SHP77 (cell line): ENCODE measurements around the gene TULP3.
"Not testable (repeated sequence)": the region's sequence is repeated elsewhere in the genome, so short reads cannot be mapped to it uniquely, and the experiment has no call there.

Experiments used
- DNase-seq, 2 experiments: peaks; one replicate each; lab custom pipeline; 2025; lab: John Stamatoyannopoulos, UW

TULP3 gene

GRCh38 chr12:2890388-2891239 is at the start of gene TULP3:
Gene TULP3 (plus strand): TSS chr12:2890891. CDS start chr12:2890948, 57 bp downstream.
- DNase-seq = peak; percentile 86 to 88

GRCh38 chr12:2841056-2841650 is 49.5 kb upstream of the TULP3 start:
- no peak for DNase-seq

GRCh38 chr12:2842948-2843347 is 47.7 kb upstream of the TULP3 start:
- no peak for DNase-seq

DNA sequence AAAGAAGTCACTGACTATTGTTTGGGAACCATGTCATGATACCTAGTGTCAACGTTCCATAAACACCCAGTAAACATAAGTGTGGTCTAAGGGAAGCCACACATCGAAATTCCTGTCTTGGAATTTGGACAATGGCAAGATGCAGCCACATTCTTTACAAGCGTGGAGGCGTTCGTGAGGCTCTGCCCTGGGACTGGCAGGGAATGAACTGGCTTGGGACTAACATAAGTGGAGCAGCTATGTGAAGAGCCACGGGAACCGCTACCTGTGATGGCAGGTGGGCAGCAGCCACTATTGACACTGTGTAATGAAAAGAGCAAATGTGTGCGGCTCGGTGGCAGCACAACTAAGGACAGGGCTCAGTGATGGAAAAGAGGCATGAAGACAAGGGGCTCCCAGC is 45.9 kb upstream of the TULP3 start:
- DNase-seq = no peak

- DNase-seq = no peak
Observed at GRCh38 chr12:2845280-2845679, 45.4 kb upstream of the TULP3 start.

GRCh38 chr12:2851931-2852330 is 38.8 kb upstream of the TULP3 start:
- no peak for DNase-seq

- DNase-seq = peak in 1 of 2 experiments; percentile 30
Observed at GRCh38 chr12:2853626-2854025, 37.1 kb upstream of the TULP3 start.

DNA sequence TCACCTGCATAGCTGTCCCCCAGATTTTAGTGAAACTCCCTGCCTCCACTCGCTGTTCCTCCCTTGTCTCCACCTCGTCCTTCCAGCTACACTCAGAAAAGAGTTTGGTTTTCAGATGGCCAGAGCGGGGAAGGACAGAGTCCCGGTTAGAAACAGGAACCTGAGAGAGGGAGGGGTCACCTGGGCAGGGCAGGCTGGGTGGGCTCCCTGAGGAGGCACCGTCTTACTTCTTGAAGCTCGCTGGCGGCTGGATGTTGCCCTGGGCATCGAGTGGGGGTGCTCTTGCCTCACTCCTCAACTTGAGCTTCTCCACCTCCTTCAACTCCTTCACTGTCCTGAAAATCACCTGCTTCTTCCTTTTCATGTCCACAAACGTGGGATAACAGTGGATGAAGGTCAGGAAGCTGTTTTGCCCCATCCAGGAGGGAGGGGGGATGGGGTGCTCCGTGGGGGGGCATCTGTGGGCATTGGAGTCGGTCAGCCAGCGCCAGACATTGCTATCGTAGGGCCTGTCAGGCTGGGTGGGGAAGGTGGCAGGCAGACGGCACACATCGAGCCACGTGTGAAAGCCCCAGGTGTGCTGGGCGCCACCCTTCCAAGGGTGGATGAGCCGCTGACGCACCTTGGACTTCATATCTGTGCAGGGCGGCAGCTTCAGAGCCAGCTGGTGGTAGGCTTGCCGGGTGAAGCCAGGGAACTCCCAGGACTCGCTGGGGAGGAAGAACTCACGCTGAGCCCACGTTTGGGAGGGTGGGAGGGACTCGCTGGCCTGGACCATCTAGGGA is 35.8 kb upstream of the TULP3 start:
- DNase-seq = no peak

DNA sequence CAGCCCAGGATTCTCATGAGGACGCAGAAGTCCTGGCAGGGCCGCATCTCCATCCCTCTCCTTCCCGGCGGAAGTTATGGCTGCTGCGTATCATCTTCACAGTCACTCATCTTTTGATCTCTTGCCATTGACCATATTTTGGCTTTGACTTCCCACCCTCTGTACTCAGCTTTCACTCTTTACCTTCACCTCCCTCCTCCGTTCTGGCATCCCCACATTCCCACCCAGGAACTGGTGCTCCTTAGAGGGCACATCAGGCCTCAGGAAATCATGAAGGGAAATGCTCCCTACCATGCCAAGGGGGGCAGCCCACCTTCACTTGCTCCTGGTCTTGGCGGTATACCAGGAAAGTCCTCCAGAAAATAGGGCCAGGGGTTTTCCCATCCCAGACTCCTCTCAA is 35.1 kb upstream of the TULP3 start:
- DNase-seq = no peak

DNA sequence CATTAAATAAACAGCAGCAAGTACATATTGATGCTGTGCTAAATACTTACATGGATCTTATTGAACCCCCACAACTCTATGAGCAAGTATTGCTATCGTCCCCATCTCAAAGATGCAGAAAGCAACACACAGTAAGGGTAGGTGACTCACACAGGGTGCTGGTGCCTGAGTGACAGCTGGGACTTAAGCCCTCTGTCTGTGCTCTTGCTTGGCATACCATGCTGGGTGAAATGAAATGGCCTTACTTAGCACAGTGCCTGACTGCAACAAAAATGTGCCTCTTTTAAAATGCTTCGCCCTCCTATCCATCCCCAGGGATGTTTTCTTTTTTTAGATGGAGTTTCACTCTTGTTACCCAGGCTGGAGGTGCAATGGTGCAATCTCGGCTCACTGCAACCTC is 34.6 kb upstream of the TULP3 start:
- no peak for DNase-seq

GRCh38 chr12:2857021-2857431 is 33.7 kb upstream of the TULP3 start, which contains the start of gene TEX52:
Gene TEX52 (minus strand): TSS chr12:2857039. CDS start chr12:2857026, 13 bp downstream.
- DNase-seq = no peak

DNA sequence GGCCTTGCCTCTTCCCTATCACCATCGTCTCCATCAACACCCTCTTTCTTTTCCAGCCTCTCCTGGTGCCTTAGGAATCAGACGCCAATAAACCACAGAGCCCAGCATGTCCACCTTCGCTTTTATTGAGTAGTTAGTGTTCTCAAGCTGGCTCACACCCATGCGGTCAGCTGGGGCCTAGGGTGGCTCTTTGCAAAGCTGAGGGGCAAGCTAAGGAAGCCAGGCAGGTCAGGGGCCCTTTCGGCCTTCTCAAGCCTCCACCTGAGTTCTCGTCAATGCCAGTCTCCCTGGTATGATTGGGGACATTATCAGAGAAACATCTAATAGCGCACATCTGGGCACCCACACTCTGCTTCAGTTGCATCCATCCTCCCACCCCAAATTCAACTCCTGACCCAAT is 33.1 kb upstream of the TULP3 start:
- no peak for DNase-seq

DNA sequence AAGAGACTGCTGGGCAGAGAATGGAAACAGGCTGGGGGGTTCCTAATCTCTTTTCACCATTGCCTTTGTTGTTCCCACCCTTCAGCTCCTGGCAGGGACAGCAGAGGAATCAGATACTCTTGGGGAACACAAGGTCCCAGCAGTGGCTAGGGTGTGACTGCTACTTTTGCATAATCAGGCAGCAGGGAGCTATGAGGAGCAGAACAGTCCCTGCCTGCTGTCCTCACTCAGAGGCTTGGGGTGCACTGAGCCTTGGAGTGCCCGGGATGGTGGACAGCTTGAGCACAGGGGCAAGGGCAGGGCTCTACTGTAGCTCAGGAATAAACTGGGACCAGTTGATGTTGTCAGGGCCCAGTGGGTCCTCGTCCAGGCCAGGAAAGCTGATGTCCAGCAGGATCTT is 32.4 kb upstream of the TULP3 start:
- no peak for DNase-seq

DNA sequence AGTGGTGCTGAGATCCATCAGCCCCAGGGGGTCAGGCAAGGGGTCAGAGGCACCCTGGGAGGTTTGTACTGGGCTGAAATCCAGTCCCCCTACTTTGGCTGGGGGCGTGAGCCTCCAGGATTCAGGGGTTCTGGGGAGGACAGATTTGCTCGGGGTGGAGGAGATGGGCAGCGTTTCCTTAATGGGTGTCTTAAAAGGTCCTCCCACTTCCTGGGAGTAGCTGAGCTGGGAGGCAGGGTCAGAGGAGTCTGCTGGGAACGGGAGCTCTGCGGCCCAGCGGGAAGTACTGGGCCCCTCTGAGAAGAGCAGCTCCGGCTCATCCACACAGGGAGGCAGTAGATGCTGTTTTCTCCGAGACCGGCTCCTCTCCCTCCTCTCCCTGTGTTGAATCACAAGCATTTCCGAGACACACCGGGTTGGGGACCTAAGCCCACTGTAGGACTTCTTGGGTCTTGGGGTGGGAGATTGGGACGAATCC is 31.7 kb upstream of the TULP3 start:
- no peak for DNase-seq

DNA sequence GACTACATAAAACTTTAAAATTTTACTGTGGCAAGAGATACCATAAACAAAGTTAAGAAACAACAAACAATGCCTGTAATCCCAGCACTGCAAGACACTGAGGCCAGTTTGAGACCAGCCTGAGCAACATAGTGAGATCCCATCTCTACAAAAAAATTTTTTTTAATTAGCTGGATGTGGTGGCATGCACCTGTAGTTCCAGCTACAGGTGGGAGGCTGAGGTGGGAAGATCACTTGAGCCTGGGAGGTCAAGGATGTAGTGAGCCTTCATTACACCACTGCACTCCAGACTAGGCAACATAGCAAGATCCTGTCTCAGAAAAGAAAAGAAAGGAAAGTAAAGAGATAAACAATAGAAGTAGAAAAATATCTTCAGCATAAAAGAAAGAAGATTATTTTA is 30.5 kb upstream of the TULP3 start:
- no peak for DNase-seq

DNA sequence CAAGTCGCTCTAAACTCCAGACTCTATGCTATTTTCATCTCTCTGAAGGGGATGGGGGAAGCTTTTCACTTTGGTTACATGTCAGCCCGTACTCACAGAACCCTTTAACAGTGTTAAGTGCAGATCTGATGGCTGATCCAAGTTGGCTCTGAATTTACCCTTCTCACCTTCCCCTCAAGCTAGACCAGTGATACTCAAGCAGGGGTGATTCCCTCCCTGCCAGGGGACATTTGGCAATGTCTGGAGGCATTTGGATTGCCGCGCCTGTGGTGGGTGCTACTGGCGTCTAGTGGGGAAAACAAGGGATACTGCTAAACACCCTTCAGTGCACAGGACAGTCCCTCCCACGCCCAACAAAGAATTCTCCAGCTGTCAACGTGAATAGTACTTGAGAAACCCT is 27.8 kb upstream of the TULP3 start:
- DNase-seq = no peak

DNA sequence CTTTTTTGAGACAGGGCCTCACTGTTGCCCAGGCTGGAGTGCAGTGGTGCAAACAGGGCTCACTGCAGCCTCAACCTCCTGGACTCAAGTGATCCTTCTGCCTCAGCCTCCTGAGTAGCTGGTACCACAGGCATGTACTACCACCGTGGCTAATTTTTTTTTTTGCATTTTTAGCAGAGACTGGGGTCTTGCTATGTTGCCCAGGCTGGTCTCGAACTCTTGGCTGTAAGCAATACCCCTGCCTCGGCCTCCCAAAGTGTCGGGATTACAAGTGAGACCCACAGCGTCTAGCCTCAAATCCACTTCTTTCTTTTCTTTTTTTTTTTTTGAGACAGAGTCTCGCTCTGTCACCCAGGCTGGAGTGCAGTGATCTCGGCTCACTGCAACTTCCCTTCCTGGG is 27.3 kb upstream of the TULP3 start:
- DNase-seq = not testable (repeated sequence)

DNA sequence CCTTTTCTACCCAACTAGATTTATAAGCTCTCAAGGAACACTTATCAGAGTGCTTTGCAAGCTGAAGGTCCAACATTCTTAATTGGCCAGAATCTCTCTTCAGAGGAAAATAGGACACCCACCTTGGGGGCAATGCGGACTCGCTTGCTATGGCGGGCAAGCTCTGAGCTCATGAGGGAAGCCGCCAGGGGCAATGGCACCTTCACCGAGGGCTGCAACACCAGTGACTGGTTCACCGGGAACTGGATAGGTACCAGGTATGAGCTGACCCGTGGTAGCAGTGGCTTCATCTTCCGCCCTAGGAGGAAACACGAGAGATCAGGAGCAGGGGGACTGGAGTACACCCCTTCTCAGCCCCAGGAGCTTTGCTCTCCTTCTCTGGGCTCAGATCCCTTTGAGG is 26.5 kb upstream of the TULP3 start:
- DNase-seq = no peak

GRCh38 chr12:2868986-2869632 is 21.6 kb upstream of the TULP3 start:
- DNase-seq = not testable (repeated sequence)

- DNase-seq = no peak
Observed at GRCh38 chr12:2876431-2877046, 14.2 kb upstream of the TULP3 start.
